Neuron (in vitro differentiated cells): ENCODE data around the gene COG5.

Source experiments
- H2AFZ ChIP-seq: one replicate; pipeline ENCODE4 v1.6.1; 2013; ENCODE audit warnings: low read depth, mild to moderate bottlenecking, inconsistent platforms, low read length, moderate library complexity
- H3K27me3 ChIP-seq: one replicate; pipeline ENCODE4 v1.6.1; 2013; ENCODE audit warnings: low read length; ENCODE audit not compliant: insufficient read depth
- H3K36me3 ChIP-seq: one replicate; pipeline ENCODE4 v1.6.1; 2013; ENCODE audit warnings: low read length; ENCODE audit not compliant: insufficient read depth
- H3K4me1 ChIP-seq: one replicate; pipeline ENCODE4 v1.6.1; 2013; ENCODE audit warnings: low read length; ENCODE audit not compliant: insufficient read depth
- H3K4me3 ChIP-seq: 2 replicates; pipeline ENCODE4 v1.5.1; 2013; ENCODE audit warnings: mild to moderate bottlenecking, low read length, moderate library complexity
- H3K9me3 ChIP-seq: one replicate; pipeline ENCODE4 v1.6.1; 2013; ENCODE audit warnings: low read length

The COG5 gene

GRCh38 chr7:107219563-107220244 lies 344.0 kb downstream of the COG5 start:
- no peak overlapping the region for H3K4me3 ChIP-seq
- H3K36me3 ChIP-seq = no peaks in the 10 kb centered on the region
- no peak overlapping the region for H2AFZ ChIP-seq
- no peaks in the 10 kb centered on the region for H3K27me3 ChIP-seq
- no peaks in the 10 kb centered on the region for H3K9me3 ChIP-seq
- peaks cover 24% of the 10 kb centered on the region for H3K4me1 ChIP-seq

GRCh38 chr7:107213945-107214344 lies 349.8 kb downstream of the COG5 start:
- H3K4me1 ChIP-seq = no peaks in the 10 kb centered on the region
- no peak overlapping the region for H2AFZ ChIP-seq
- peaks cover 6% of the 10 kb centered on the region for H3K9me3 ChIP-seq
- H3K4me3 ChIP-seq = no peak overlapping the region
- peaks cover 13% of the 10 kb centered on the region for H3K36me3 ChIP-seq
- H3K27me3 ChIP-seq = no peaks in the 10 kb centered on the region

DNA sequence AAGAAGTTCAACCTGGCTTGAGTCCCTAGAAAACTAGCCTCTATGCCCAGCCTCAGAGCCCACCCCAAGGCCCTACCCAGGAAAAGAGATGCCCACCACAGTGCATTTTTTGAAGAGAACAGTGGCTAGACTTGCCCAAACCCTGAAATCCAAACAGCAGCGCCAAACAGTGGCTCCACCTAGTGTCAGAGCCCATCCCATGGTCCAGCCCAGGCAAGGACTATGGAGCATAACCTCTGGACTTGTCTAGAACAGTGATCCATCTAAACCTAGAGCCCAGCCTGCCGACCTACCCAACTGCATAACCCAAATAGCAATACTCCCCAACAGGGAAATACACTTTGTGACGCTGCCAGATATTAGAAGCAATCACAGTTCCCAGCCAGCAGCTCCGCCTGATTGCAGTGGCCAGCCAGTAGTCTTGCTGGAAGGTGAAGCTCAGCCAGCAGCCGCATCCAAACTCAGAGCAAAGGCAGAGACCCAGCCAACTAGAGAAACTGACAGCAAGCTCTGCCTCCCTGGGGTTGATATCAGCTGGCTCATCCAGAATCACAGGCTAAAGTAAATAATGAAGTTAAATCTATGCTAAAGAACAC lies 350.4 kb downstream of the COG5 start:
- Histone ChIP-seq H3K9me3 (peaks cover 6% of the 10 kb centered on the region), H3K27me3 (no peaks in the 10 kb centered on the region), H3K4me3 (no peak overlapping the region), H2AFZ (no peak overlapping the region), H3K36me3 (peaks cover 16% of the 10 kb centered on the region), H3K4me1 (no peaks in the 10 kb centered on the region)

DNA sequence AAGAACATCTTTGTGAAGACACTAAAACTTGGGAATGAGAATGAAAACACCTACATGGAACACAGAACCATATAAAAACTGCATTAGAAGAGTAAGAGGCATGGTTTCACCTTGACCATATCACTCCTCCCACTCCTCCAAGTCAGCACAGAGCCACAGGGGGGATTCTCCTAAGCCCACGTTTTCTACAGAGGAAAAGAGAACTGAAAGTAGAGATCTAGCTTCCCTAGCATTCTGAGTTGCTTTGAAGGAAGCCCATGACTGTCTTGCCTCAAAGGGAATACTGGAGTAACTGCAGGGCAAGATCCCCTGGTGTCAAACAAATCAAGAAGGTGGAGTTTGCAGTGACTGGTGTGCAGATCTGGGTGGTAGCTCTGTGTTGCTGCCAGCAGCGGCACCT lies 351.0 kb downstream of the COG5 start:
- Histone ChIP-seq H3K9me3 (peaks cover 6% of the 10 kb centered on the region), H3K4me1 (no peaks in the 10 kb centered on the region), H3K27me3 (no peaks in the 10 kb centered on the region)

DNA sequence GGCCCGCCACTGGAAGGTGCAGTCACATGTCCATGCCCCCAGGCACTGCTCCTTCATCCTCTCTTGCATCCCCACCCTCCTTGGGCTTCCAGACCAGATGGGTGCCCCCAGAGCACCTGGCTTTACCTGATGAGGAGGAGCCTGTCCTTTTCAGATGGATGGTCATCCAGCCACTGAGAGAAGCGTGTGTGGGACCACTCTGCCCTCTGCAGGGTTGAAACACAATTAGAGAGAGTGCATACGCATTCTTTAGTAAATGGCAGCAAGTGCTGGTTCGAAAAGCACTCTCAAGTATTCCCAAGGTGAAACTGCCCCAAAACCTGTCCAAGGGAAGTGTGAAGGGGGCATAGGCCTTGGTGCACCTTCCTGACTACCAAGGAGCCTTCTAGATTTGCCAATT lies 353.3 kb downstream of the COG5 start:
- Histone ChIP-seq H3K27me3 (no peaks in the 10 kb centered on the region), H3K4me3 (no peak overlapping the region), H3K4me1 (no peaks in the 10 kb centered on the region), H3K36me3 (peaks cover 24% of the 10 kb centered on the region), H3K9me3 (peaks cover 6% of the 10 kb centered on the region), H2AFZ (no peak overlapping the region)

More for the DNA sequence above, 351.0 kb downstream of the COG5 start:
- Histone ChIP-seq H3K4me3 (no peak overlapping the region), H2AFZ (no peak overlapping the region), H3K36me3 (peaks cover 16% of the 10 kb centered on the region)

GRCh38 chr7:107209565-107209964 lies 354.2 kb downstream of the COG5 start:
- Histone ChIP-seq H3K36me3 (peaks cover 29% of the 10 kb centered on the region), H3K9me3 (peaks cover 6% of the 10 kb centered on the region), H2AFZ (no peak overlapping the region), H3K4me1 (no peaks in the 10 kb centered on the region), H3K4me3 (no peak overlapping the region), H3K27me3 (no peaks in the 10 kb centered on the region)

DNA sequence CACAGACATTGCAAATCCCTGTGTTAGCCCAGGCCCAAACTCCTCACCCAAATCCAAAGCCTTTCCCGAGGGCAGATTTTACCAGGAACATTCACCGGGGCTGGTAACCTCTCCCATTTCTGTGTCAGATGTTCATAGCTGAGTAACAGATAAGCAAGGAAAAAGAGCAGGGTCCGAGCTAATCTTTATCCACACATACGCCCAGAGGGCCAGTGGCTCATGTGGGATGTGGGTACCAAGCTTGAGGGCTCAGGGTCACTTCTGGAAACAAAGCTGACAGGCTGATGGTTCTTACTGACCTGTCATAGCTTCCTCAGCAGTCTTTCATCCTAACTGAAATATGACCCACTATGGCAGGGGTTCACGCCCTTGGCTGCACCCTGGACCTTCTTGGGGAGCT lies 355.2 kb downstream of the COG5 start:
- peaks cover 3% of the 10 kb centered on the region for H3K9me3 ChIP-seq
- no peaks in the 10 kb centered on the region for H3K4me1 ChIP-seq
- no peak overlapping the region for H2AFZ ChIP-seq
- H3K27me3 ChIP-seq = no peaks in the 10 kb centered on the region
- peaks cover 36% of the 10 kb centered on the region for H3K36me3 ChIP-seq
- H3K4me3 ChIP-seq = no peak overlapping the region

- H2AFZ ChIP-seq = no peak overlapping the region
- H3K36me3 ChIP-seq = peaks cover 41% of the 10 kb centered on the region
- no peaks in the 10 kb centered on the region for H3K27me3 ChIP-seq
- no peak overlapping the region for H3K4me3 ChIP-seq
- H3K4me1 ChIP-seq = no peaks in the 10 kb centered on the region
- H3K9me3 ChIP-seq = no peaks in the 10 kb centered on the region
Measured at GRCh38 chr7:107208024-107208521, 355.6 kb downstream of the COG5 start.

DNA sequence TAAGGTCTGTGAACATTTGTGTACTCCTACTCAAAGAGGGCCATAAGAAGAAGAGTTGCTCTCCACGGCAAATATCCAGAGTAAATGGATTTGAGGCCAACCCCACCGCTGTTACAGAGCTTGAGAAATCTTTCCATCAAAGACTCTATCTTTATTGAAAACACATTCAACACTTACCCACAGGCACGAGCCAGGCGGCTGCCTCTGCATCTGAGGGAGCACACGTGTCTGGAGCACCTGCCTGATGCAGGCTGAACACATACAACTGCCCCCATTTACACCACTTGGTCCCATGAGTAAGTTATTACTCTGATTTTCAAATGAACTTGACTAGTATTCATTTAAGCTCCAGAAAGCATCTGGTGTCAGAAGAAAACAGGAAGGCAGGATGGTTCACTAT lies 356.3 kb downstream of the COG5 start:
- Histone ChIP-seq H3K9me3 (no peaks in the 10 kb centered on the region), H3K4me3 (no peak overlapping the region), H2AFZ (no peak overlapping the region), H3K4me1 (no peaks in the 10 kb centered on the region), H3K27me3 (no peaks in the 10 kb centered on the region), H3K36me3 (peaks cover 47% of the 10 kb centered on the region)

DNA sequence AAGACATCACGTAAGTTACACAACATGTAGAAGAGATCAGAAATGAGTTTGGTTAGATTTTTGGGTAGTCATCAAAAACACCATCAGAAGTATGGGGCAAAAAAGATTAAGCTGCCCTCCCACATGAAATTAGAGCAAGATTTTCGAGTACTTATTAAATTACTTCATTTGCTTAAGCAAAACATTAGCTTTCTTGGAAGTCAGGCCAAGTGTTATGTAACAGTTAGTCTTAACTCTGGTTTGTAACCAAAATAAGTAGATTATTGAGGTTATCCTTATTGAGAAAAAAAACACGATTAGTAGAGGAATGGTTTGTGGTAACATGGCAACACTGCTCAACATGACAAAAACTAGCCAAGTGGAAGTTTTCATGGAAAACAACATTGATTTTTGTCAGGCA lies 357.0 kb downstream of the COG5 start:
- Histone ChIP-seq H3K36me3 (peaks cover 53% of the 10 kb centered on the region), H2AFZ (no peak overlapping the region), H3K4me3 (no peak overlapping the region), H3K9me3 (no peaks in the 10 kb centered on the region), H3K27me3 (no peaks in the 10 kb centered on the region), H3K4me1 (no peaks in the 10 kb centered on the region)

DNA sequence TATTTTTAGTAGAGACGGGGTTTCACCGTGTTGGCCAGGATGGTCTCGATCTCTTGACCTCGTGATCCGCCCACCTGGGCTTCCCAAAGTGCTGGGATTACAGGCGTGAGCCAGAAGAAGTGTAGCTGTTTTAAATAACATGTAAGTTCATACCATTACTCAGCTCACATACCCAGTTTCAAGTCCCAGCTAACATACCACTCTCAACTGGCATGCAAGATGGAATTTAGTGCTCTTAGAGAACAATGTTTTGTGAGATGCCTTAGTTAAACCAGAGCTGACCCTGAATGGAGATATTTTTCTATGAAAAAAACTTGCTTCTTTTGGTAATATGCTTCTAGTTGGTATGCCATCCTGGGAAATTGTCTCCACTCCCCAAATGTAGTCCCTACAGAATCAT lies 357.6 kb downstream of the COG5 start:
- Histone ChIP-seq H2AFZ (no peak overlapping the region), H3K9me3 (no peaks in the 10 kb centered on the region), H3K27me3 (no peaks in the 10 kb centered on the region), H3K36me3 (peaks cover 59% of the 10 kb centered on the region), H3K4me3 (no peak overlapping the region), H3K4me1 (no peaks in the 10 kb centered on the region)

DNA sequence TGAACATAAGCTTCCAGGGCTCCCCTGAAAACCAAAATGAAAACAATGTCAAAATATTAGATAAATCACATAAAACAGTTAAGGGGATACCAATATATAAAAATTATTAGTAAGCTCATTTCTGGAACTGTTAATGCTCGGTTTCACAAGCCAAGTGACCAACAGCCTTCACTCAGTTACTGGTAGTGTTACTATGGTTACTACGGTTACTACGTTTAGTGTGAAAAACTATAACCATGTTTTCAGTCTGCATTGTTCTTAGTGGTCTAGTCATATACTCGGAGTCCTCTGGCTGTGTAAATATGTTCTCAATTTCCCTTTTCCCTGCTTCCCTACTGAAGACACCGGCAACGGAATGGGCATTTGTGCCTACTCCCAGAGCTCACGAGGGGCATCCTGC lies 360.1 kb downstream of the COG5 start:
- no peaks in the 10 kb centered on the region for H3K4me1 ChIP-seq
- H2AFZ ChIP-seq = no peak overlapping the region
- H3K27me3 ChIP-seq = no peaks in the 10 kb centered on the region
- H3K9me3 ChIP-seq = no peaks in the 10 kb centered on the region
- peaks cover 65% of the 10 kb centered on the region for H3K36me3 ChIP-seq
- H3K4me3 ChIP-seq = no peak overlapping the region

DNA sequence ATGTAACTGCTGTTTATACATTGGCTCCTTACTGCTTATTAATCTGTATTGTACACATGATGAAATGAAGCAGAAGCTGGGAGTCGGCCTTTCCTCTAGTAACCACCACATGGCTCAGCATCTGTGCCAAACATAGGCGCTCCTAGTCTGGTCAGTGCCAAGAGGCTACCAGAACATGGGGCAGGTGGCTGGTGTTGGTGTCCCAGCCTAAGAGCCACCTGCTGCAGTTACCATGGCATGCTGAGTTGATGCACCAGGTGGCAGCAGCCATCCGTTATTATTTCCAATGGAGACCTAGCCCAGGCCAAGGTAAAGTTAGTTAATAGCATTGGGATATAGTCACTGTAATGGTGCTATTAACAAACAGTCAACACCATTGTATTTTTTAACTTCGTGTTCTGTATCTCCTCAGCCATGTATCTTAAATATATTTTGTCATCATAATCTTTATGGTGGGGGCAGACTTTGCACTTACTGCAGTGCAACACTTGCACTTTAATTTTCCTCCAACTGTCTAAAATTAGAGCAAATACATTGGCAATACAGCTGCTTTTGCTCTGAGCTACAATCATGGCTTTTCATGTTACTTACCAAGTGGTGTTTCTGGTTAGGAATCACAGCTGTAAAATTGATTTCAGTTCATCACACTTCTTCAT lies 361.8 kb downstream of the COG5 start:
- Histone ChIP-seq H3K4me3 (no peak overlapping the region), H3K9me3 (no peaks in the 10 kb centered on the region), H3K27me3 (no peaks in the 10 kb centered on the region), H3K4me1 (no peaks in the 10 kb centered on the region), H3K36me3 (peaks cover 62% of the 10 kb centered on the region), H2AFZ (no peak overlapping the region)
